ENCODE results near the gene FBXO33.

DNA sequence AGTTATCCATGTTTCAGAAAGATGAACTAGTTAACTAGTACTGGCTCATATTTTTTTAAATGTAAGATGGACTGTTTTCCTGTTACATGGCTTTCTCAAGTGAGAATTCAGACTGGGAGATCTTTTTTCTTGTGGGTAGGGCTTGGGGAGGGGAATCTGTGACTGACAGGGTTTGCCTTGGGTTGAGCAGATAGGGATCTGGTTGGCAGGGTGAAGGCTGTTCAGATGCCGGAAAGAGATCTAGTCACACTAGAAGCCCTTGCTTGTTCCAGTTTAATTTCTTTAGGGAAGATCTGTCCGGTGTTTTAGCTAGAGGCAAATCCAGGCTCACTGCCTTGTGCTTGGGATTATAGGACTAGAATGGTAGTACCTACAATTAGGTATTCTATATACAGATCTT lies 63.2 kb downstream of the FBXO33 start:
- TF ChIP-seq, protein P1, sequence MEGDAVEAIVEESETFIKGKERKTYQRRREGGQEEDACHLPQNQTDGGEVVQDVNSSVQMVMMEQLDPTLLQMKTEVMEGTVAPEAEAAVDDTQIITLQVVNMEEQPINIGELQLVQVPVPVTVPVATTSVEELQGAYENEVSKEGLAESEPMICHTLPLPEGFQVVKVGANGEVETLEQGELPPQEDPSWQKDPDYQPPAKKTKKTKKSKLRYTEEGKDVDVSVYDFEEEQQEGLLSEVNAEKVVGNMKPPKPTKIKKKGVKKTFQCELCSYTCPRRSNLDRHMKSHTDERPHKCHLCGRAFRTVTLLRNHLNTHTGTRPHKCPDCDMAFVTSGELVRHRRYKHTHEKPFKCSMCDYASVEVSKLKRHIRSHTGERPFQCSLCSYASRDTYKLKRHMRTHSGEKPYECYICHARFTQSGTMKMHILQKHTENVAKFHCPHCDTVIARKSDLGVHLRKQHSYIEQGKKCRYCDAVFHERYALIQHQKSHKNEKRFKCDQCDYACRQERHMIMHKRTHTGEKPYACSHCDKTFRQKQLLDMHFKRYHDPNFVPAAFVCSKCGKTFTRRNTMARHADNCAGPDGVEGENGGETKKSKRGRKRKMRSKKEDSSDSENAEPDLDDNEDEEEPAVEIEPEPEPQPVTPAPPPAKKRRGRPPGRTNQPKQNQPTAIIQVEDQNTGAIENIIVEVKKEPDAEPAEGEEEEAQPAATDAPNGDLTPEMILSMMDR (IDR thresholded peaks at IDR 0.05), result no peak
- TF ChIP-seq POLR2A (IDR thresholded peaks at IDR 0.05), result no peak
